ENCODE data around the gene TMEM94. TPM values are rescaled to one million over a fixed set of nuclear protein-coding genes. Genes with fewer than 3 reads are reported as not detected.

TMEM94 gene
- total and polyA plus RNA-seq, 2 of the 8 experiments (the other 6 are each of a cell fraction or from before 2014, with no cell fraction given): 54.8 to 69.9 TPM

DNA sequence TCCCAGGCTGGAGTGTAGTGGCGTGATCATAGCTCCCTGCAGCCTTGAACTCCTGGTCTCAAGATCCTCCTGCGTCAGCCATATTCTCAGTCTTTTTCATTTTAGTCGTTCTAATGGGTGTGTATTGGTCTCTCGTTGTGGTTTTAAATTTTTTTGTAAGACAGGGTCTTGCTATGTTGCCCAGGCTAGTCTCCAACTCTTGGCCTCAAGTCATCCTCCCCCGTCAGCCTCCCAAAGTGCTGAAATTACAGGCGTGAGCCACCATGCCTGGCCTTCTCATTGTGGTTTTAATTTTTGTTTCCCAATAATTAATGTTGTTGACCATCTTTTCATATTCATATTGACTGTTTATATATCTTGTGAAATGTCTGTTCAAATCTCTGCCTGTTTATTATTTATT, 8.6 kb downstream of the TMEM94 start:
- 93% methylated on average over 6 of the region's 6 CpGs; no CpG with 5 or more reads in 1 of the 2 experiments for WGBS, 2 experiments (ENCODE audit: extremely low coverage in 1 of 2, insufficient coverage in 1 of 2, insufficient read length in 1 of 2, insufficient replicate concordance in 2 of 2, low coverage in 1 of 2, low lambda C conversion rate in 2 of 2, missing lambda C conversion rate in 1 of 2)
- no peak overlapping the region for H3K56ac ChIP-seq (replicated peaks; ENCODE audit: insufficient read length, low read depth, low read length)
- H3K36me3 ChIP-seq (ENCODE audit: control insufficient read depth in 2 of 4, insufficient read depth in 4 of 4, low read length in 3 of 4): no peaks in the 10 kb centered on the region
- H3K18ac ChIP-seq (ENCODE audit: extremely low read depth, low read length): no peak overlapping the region
- H3K14ac ChIP-seq (ENCODE audit: insufficient read length): no peak overlapping the region
- TF ChIP-seq NANOG (IDR thresholded peaks at IDR 0.05; ENCODE audit: insufficient read depth, low read depth, low read length, poor library complexity, severe bottlenecking) (no peak), TAF1 (IDR thresholded peaks at IDR 0.05; ENCODE audit: low read depth, low read length) (no peak), POLR2AphosphoS5 (IDR thresholded peaks at IDR 0.05; ENCODE audit: low read depth, low read length) (no peak), CTBP2 (IDR thresholded peaks at IDR 0.05; ENCODE audit: borderline replicate concordance, insufficient read depth, insufficient read length, low read length) (no peak), CREB1 (IDR thresholded peaks at IDR 0.05) (no peak), KDM1A (IDR thresholded peaks at IDR 0.05; ENCODE audit: borderline replicate concordance, low read length) (no peak), HDAC6 (IDR thresholded peaks at IDR 0.05; ENCODE audit: low read depth, low read length) (no peak), JUN (IDR thresholded peaks at IDR 0.05; ENCODE audit: low read depth, low read length) (no peak), GTF2F1 (IDR thresholded peaks at IDR 0.05; ENCODE audit: borderline replicate concordance, low read depth, low read length) (no peak), TBP (IDR thresholded peaks at IDR 0.05; ENCODE audit: low read depth, low read length) (no peak), SP1 (IDR thresholded peaks at IDR 0.05; ENCODE audit: low read depth, low read length) (no peak), MAFK (IDR thresholded peaks at IDR 0.05; ENCODE audit: low read depth, low read length) (no peak), CBX8 (IDR thresholded peaks at IDR 0.05; ENCODE audit: borderline replicate concordance, low read depth, low read length) (no peak)
- H2BK15ac ChIP-seq (ENCODE audit: low read length): no peak overlapping the region
- no peak overlapping the region for H3K4me3 ChIP-seq (ENCODE audit: extremely low read depth in 1 of 4, insufficient read depth in 2 of 4, low read depth in 3 of 4, low read length in 4 of 4)
- H2BK12ac ChIP-seq (ENCODE audit: low read depth, low read length): no peak overlapping the region
- no peak overlapping the region for H3K23ac ChIP-seq (ENCODE audit: insufficient read length)
- H2AK5ac ChIP-seq (ENCODE audit: low read depth, low read length): no peak overlapping the region
- H3K4me1 ChIP-seq (replicated peaks in 1 of 4; ENCODE audit: control insufficient read depth in 3 of 4, insufficient read depth in 4 of 4, low read length in 3 of 4): no peaks in the 10 kb centered on the region
- no peak overlapping the region for H3K4me2 ChIP-seq (ENCODE audit: insufficient read depth in 1 of 2, low read depth in 2 of 2, low read length in 2 of 2)
- no peak overlapping the region for H3K9ac ChIP-seq (replicated peaks in 1 of 4; ENCODE audit: extremely low read depth in 1 of 4, low read depth in 3 of 4, low read length in 3 of 4)
- no peak overlapping the region for H3K4ac ChIP-seq (replicated peaks; ENCODE audit: insufficient read length, low read depth, low read length)
- H3K9me3 ChIP-seq (ENCODE audit: insufficient read depth in 2 of 2, low read depth in 1 of 2, low read length in 1 of 2): no peaks in the 10 kb centered on the region
- no peak overlapping the region for H4K5ac ChIP-seq (ENCODE audit: insufficient read length, low read depth, low read length)
- DNase-seq (ENCODE audit: low read depth in 1 of 2, low spot score in 2 of 2) (no peak), FAIRE-seq (no peak)
- H3K79me1 ChIP-seq (ENCODE audit: low read depth, low read length): peaks cover 7% of the 10 kb centered on the region; the same call in 1 of the 2 replicates
- ChIA-PET POLR2A (ENCODE audit: partially characterized antibody) (interaction anchor here (1.8 to 2.7 kb wide), 2 partner anchors 9 to 37 kb away, joined by 4 to 8 read pairs; partner anchors contain the start of gene TMEM94), CTCF (ENCODE audit: partially characterized antibody) (interaction anchor here (0.7 to 1.4 kb wide), 2 partner anchors 9 to 1828 kb away, joined by 3 read pairs; no protein-coding TSS in a partner anchor)
- H2BK5ac ChIP-seq (ENCODE audit: low read depth, low read length): no peak overlapping the region
- no peak overlapping the region for H2BK120ac ChIP-seq (replicated peaks; ENCODE audit: low read depth, low read length)
- H2BK20ac ChIP-seq (ENCODE audit: low read length): no peak overlapping the region
- H3K27me3 ChIP-seq (replicated peaks in 1 of 4; ENCODE audit: control insufficient read depth in 3 of 4, extremely low read depth in 1 of 4, insufficient read depth in 3 of 4, low read length in 3 of 4): no peaks in the 10 kb centered on the region
- no peak overlapping the region for H4K91ac ChIP-seq (replicated peaks; ENCODE audit: insufficient read length, low read length)
- peaks cover 2% of the 10 kb centered on the region in 2 experiments for H4K20me1 ChIP-seq (replicated peaks in 1 of 2; ENCODE audit: control insufficient read depth in 1 of 2, insufficient read depth in 2 of 2, low read length in 2 of 2)
- H3K27ac ChIP-seq (ENCODE audit: low read depth, low read length): no peak overlapping the region
- no peak overlapping the region for H4K8ac ChIP-seq (ENCODE audit: extremely low read depth, insufficient read depth, low read length)
- no peaks in the 10 kb centered on the region for H3K23me2 ChIP-seq (ENCODE audit: low read depth, low read length)
- H2AFZ ChIP-seq (ENCODE audit: low read length): no peak overlapping the region
- H3K79me2 ChIP-seq (ENCODE audit: control insufficient read depth in 1 of 2, insufficient read depth in 2 of 2, low read length in 2 of 2): peaks cover 0 to 2% of the 10 kb centered on the region in 2 experiments; a peak in 2 of 4 replicates

All from H1 (cell line).